ENCODE results near the gene PDCD10.

Gene PDCD10

DNA sequence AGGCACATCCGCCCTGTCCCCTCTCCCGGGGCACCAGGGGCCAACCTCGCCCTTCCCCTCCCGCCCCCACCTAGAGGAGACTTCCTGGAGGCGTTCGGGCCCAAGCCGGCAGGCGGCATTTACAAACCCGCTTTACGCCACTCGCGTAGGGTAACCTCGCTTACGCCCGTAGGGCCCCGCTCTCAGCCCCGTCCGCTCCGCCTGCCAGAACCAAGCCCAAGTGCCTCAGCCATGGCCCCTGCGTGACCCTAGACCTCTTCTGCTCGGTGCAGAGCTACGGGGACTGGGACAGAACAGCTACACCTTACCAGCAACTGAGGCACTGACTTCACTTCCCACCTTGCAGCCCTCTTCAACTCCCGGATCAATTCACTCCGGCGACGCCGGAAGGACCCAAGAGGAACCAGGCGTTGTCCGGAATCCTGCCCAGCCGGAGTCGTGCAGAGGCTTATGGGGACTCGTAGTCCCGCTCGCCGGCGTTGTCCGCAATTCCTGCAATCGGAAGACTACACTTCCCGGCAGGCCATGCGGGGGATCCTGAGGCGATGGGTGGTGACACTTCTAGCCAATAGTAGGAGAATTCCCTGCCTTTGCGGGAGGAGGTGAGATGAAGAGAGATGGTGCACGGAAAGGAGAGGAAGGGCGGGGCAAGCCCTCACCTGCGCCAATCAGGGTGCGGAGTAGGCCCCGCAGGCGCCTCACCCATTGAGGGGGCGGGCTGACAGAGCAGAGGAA is at the start of gene PDCD10:
Gene PDCD10 (minus strand): TSS at position 395 of the 735 bp plus-strand sequence. CDS start 14,735 bp downstream, outside the sequence.
- peak within 1 kb of the TSS; percentile 81 for H3K4me3 ChIP-seq (ENCODE audit: low read depth, low read length)
- peak; percentile 98 for DNase-seq (ENCODE audit: low read depth)
- TF ChIP-seq, protein P1, sequence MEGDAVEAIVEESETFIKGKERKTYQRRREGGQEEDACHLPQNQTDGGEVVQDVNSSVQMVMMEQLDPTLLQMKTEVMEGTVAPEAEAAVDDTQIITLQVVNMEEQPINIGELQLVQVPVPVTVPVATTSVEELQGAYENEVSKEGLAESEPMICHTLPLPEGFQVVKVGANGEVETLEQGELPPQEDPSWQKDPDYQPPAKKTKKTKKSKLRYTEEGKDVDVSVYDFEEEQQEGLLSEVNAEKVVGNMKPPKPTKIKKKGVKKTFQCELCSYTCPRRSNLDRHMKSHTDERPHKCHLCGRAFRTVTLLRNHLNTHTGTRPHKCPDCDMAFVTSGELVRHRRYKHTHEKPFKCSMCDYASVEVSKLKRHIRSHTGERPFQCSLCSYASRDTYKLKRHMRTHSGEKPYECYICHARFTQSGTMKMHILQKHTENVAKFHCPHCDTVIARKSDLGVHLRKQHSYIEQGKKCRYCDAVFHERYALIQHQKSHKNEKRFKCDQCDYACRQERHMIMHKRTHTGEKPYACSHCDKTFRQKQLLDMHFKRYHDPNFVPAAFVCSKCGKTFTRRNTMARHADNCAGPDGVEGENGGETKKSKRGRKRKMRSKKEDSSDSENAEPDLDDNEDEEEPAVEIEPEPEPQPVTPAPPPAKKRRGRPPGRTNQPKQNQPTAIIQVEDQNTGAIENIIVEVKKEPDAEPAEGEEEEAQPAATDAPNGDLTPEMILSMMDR (IDR thresholded peaks at IDR 0.05; ENCODE audit: low read depth, low read length, missing control alignments): peak; percentile 10

DNA sequence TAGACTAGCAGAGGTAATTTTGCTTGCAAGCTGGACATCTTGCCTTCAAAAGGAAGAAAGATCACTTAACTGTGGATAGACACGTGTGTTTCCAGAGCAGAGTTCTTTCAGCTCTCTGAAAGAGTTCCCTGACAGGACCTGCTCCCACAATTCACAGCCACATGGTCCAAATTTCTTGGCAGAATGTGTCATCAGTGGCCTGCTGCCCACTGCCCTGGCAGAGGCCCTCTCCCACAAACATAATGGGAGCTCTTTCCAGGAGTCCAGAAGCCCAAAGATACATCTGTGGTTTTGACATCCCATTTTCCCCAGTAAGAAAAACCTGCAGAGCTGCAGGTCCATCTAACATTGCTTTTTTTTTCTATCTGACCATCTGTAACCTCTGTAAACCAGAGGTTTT is 49.1 kb upstream of the PDCD10 start:
- no peak for DNase-seq (ENCODE audit: low read depth)
- TF ChIP-seq, protein P1 (IDR thresholded peaks at IDR 0.05; ENCODE audit: low read depth, low read length, missing control alignments): no peak
- no peak overlapping the region for H3K4me3 ChIP-seq (ENCODE audit: low read depth, low read length)

DNA sequence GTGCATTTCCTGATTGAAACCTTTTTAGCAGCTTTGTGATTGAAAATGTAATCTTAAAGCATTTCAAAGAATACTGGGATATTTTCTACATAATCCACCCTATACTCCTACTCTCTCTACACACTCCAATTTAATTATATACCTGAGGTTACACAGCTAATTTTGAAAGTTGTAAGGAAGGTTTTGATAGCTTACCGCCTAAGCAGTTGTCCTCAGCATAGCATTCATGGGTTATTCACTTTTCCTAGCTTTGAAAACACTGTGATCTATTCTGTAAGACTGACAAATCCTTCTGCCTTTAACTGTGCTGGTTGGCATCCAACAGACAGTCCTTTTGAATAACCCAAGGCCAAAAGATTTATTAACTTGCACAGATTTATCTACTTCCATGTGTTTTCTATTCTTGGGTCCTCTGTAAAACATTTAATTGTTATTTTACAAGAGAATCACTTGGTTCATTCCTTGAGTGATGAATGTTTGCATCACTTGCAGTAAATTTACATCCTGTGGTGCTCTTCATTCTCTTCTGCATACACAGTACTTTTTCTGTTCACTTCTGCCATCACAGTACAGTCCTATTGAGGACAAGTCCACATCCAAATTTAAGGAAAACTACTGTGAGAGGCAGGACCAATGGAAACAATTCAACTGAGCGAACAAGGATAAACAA is 45.7 kb upstream of the PDCD10 start:
- H3K4me3 ChIP-seq (ENCODE audit: low read depth, low read length): no peak overlapping the region
- no peak for DNase-seq (ENCODE audit: low read depth)
- TF ChIP-seq, protein P1 (IDR thresholded peaks at IDR 0.05; ENCODE audit: low read depth, low read length, missing control alignments): no peak

DNA sequence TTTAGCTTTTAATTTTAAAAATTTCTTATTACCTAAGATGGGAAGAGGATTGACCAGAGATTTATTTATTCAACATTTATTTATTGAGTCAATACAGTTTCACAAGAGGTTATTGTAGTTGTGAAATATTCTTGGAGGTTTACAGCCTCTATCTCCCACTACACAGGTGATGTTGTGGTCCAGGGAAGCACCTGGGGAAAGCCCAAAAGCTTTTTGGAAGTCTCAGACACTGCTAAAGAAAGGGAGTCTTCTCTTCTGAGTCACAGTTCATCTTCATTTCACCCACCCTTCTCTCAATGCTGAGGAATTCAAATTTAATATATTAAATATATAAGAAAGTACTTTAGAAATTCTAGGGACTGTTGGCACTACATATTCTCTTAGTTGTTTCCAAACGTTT is 42.7 kb upstream of the PDCD10 start:
- no peak for DNase-seq (ENCODE audit: low read depth)
- no peak overlapping the region for H3K4me3 ChIP-seq (ENCODE audit: low read depth, low read length)
- TF ChIP-seq, protein P1 (IDR thresholded peaks at IDR 0.05; ENCODE audit: low read depth, low read length, missing control alignments): no peak

DNA sequence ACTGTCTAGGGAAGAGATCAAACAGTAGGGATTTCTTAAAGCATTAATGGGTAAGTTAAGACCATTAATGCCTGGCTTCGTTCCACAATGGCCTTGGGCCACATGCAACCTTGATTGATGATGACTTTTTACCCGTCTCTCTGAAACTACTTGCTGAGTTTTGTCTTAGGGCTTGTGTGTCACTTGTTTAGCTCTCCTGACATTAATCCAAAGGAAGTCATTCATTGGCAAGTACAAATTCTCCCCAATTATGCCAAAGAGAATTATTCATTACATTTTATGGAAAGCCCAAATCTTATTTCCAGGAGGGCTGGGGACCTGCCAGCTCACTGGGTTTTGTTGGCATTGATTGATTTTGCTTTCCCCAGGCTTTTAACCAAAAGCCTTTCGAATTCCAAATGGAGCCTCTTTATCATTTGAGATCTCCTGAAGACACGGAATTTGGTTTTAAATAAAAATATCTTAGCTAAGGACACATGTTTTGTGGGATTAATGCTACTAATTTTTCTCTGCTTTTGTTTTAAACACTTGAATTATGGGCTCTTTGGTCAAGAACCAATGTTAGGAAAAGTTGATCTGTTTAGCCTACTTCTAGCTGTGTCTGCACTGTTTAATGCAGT is 41.5 kb upstream of the PDCD10 start:
- DNase-seq (ENCODE audit: low read depth): no peak
- TF ChIP-seq, protein P1 (IDR thresholded peaks at IDR 0.05; ENCODE audit: low read depth, low read length, missing control alignments): no peak
- no peak overlapping the region for H3K4me3 ChIP-seq (ENCODE audit: low read depth, low read length)

DNA sequence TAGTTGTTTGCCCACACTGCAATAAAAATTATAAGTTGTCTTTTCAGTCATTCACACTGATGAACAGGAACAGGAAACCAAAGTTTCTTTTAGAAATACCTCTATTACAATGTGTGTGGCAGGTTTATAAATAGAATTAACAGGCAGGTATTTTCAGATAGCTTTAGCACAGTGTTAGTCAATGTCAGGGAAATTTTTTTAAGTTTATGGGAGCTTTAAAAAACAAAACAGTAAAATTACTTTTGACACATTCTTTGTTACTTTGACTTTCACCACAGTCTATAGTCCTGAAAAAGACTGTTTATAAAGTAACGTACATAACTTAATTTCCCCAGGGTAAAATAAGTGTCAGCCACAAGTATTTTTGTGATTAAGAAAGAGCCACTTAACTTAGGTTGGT is 38.9 kb upstream of the PDCD10 start:
- TF ChIP-seq, protein P1 (IDR thresholded peaks at IDR 0.05; ENCODE audit: low read depth, low read length, missing control alignments): no peak
- no peak for DNase-seq (ENCODE audit: low read depth)
- no peak overlapping the region for H3K4me3 ChIP-seq (ENCODE audit: low read depth, low read length)

All from GM12864 (cell line).